ENCODE results near the gene PTPN6.
A peak's percentile ranks its signal among the peaks of the same experiment; 100 is the strongest.

The PTPN6 gene

GRCh38 chr12:6942331-6942665 is 8.9 kb upstream of the PTPN6 start:
- no peak for FAIRE-seq

GRCh38 chr12:6943389-6943721 is 7.8 kb upstream of the PTPN6 start:
- peak; percentile 97 for FAIRE-seq

- no peak for FAIRE-seq
Measured at GRCh38 chr12:6943722-6944380, 7.3 kb upstream of the PTPN6 start, which contains the start of the genes C12orf57 and RNU7-1. Gene C12orf57 (plus strand): TSS chr12:6944022. CDS start chr12:6944122, 100 bp downstream. Gene RNU7-1 (plus strand): TSS chr12:6943816.

- peak; percentile 94 for FAIRE-seq
Measured at GRCh38 chr12:6944381-6945186, 6.6 kb upstream of the PTPN6 start.

- FAIRE-seq = no peak
Measured at GRCh38 chr12:6945613-6946012, 5.5 kb upstream of the PTPN6 start.

- FAIRE-seq = peak; percentile 97
Measured at GRCh38 chr12:6946033-6946919, 4.9 kb upstream of the PTPN6 start.

- FAIRE-seq = no peak
Measured at GRCh38 chr12:6946920-6947374, 4.2 kb upstream of the PTPN6 start.

- no peak for FAIRE-seq
Measured at GRCh38 chr12:6947615-6948014, 3.5 kb upstream of the PTPN6 start.

- no peak for FAIRE-seq
Measured at GRCh38 chr12:6948873-6949594, 2.1 kb upstream of the PTPN6 start.

GRCh38 chr12:6950401-6950801 is 755 bp upstream of the PTPN6 start:
- no peak for FAIRE-seq

GRCh38 chr12:6951551-6952120 is 480 bp downstream of the PTPN6 start:
- FAIRE-seq = no peak

- FAIRE-seq = no peak
Measured at GRCh38 chr12:6952121-6952862, 1.1 kb downstream of the PTPN6 start.

- no peak for FAIRE-seq
Measured at GRCh38 chr12:6952863-6953441, 1.8 kb downstream of the PTPN6 start.

- FAIRE-seq = no peak
Measured at GRCh38 chr12:6953442-6954315, 2.5 kb downstream of the PTPN6 start.

GRCh38 chr12:6954316-6955107 is 3.4 kb downstream of the PTPN6 start:
- FAIRE-seq = no peak

GRCh38 chr12:6955108-6956020 is 4.2 kb downstream of the PTPN6 start:
- no peak for FAIRE-seq

- FAIRE-seq = no peak
Measured at GRCh38 chr12:6956021-6956727, 5.0 kb downstream of the PTPN6 start.
